ENCODE data around the gene KIF1A.

DNA sequence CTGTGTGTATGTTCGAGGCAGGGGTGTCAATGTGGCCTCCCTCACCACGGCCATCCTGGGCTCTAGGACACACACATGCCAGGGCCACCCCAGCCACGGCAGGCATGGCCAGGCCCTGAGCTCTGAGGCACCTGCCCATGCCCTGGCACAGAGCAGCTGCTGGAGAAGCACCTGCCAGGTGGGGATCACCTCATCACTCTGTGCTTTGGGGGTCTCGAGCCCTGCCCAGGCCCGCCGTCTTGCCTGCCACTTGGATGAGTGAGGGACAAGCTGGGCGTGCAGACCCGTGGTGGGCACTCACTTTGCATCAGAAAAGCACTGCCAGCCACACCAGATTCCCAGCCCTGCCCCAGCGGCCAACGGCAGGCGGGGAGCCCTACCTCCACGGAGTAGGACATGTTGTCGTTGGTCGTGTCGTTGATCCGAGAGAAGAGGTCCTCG, 33.1 kb downstream of the KIF1A start:
- TF ChIP-seq POLR2A (IDR thresholded peaks at IDR 0.05; ENCODE audit: low read depth) (no peak), POLR2AphosphoS5 (IDR thresholded peaks at IDR 0.05) (no peak), CTCF (IDR thresholded peaks at IDR 0.05) (no peak)
